ENCODE measurements around the gene TRMT2B.

GRCh38 chrX:101009090-101009489 lies 42.8 kb downstream of the TRMT2B start:
- TF ChIP-seq ZNF274 (IDR thresholded peaks at IDR 0.05; ENCODE audit: low read depth, low read length) (no peak), YY1 (IDR thresholded peaks at IDR 0.05; ENCODE audit: insufficient read depth, insufficient read length) (no peak), SUZ12 (IDR thresholded peaks at IDR 0.05; ENCODE audit: extremely low read depth, insufficient read depth, insufficient read length) (no peak)

All from NT2/D1 (cell line).